NCI-H2227 (cell line): Measurements from ENCODE around the gene ICA1.
"Not testable (repeated sequence)": the region's sequence is repeated elsewhere in the genome, so short reads cannot be mapped to it uniquely, and the experiment has no call there.

ENCODE experiments used
- DNase-seq: peaks from one replicate; lab custom pipeline; 2025; ENCODE audit not compliant: unreplicated experiment; lab: John Stamatoyannopoulos, UW

Gene ICA1

GRCh38 chr7:8261711-8262695 is at the start of gene ICA1:
Gene ICA1, minus strand, starts transcription at chr7:8262167. Its CDS starts 26,241 bp downstream, at chr7:8235926.
- peak; percentile 83 for DNase-seq

DNA sequence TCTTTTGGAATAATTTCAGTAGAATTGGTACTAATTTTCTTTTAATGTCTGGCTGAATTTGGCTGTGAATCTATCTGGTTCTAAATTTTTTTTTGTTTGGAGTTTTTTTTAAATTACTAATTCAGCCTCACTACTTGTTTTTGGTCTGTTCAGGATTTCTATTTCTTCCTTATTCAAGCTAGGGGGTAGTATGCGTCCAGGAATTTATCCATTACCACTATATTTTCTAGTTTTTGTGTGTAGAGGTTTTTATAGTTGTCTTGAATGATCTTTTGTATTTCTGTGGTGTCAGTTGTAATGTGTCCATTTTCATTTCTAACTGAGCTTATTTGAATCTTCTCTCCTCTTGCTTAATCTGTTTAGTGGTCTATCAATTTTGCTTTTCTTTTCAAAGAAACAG is 48.9 kb upstream of the ICA1 start:
- no peak for DNase-seq

GRCh38 chr7:8305625-8306388 is 43.8 kb upstream of the ICA1 start:
- no peak for DNase-seq

- no peak for DNase-seq
Observed at GRCh38 chr7:8305104-8305503, 43.1 kb upstream of the ICA1 start.

DNA sequence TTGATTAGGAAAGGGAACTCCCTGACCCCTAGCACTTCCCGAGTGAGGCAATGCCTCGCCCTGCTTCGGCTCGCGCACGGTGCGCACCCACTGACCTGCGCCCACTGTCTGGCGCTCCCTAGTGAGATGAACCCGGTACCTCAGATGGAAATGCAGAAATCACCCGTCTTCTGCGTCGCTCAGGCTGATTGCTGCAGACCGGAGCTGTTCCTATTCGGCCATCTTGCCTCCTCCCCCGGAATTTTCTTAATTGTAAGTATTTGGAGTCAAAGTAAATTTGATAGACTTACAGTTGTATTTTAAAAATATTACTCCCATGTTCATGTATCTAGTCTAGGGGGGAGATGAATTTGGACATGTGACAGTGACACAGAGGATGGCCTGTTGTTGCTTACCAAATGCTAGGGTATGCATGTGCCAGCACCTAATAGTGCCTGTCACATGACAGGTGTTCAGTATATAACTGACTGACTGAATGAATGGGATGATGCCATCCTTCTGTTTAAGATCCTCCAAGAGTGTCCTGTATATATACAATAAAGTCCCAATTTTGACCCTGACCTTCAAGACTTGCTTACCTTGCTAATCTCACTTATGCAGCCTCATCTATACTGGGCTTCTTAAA is 42.0 kb upstream of the ICA1 start:
- no peak for DNase-seq

DNA sequence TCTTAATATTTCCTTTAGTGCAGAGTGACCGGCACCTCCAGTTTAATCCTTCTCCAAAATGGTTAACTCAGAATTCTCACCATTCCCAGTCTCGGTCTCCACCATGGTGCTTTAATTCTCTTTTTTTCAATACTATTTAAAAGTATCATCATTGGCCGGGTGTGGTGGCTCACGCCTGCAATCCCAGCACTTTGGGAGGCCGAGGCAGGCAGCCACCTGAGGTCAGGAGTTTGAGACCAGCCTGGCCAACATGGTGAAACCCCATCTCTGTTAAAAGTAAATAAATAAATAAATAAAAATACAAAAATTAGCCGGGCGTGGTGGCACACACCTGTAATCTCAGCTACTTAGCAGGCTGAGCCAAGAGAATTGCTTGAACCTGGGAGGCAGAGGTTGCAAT is 35.1 kb upstream of the ICA1 start:
- DNase-seq = not testable (repeated sequence)

GRCh38 chr7:8296362-8296659 is 34.3 kb upstream of the ICA1 start:
- no peak for DNase-seq

GRCh38 chr7:8295638-8296361 is 33.8 kb upstream of the ICA1 start:
- DNase-seq = peak; percentile 90

DNA sequence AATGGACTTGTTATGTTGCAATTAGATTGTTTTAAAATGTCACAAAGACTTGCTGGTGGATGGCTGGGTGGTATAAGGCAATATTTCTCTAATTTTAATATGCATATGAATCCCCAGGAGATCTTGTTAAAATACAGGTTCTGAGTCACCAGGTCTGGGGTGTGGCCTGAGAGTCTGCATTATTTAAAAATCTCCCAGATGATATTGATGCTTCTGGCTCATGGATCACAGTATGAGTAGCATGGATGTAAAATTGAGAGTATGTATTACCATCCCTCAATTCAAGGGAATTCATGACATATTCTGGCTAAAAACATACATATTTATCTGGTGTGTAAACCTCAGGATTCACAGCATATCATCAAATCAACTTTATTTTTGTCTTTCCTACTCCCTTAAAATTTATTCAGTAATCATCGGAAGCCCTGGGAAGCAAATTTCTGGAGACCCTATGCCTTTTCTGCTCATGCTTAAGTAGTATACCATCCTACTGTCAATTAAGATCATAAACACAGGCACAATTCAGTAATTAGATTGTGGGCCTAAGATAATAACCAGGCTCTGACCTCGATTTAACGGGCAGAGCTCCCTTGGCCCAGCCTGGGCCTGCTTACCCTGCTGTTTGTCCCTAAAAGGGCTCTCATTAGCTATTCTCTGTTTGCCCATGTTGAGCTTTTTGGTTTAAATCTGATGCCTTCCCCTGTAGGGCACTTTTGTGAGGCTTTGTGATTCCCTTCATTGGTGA is 29.6 kb upstream of the ICA1 start:
- no peak for DNase-seq

- no peak for DNase-seq
Observed at GRCh38 chr7:8290645-8291308, 28.8 kb upstream of the ICA1 start.

DNA sequence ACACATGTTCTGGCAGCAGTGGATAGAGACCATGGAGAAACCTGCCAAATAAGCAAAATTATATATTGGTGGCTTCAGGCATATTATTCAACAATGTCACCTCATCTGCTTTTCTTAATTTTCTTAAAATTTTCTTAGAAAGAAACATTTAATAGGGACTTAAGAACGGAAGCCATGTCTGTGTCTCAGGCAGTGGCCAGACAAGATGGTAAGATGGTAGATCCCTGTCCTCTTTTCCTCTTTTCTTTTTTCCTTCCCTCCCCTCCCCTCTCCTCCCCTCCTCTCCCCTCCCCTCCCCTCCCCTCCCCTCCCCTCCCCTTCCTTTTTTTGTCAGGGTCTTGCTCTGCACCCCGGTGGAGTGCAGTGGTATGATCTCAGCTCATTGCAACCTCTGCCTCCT is 24.2 kb upstream of the ICA1 start:
- DNase-seq = no peak

- no peak for DNase-seq
Observed at GRCh38 chr7:8285155-8285554, 23.2 kb upstream of the ICA1 start.

DNA sequence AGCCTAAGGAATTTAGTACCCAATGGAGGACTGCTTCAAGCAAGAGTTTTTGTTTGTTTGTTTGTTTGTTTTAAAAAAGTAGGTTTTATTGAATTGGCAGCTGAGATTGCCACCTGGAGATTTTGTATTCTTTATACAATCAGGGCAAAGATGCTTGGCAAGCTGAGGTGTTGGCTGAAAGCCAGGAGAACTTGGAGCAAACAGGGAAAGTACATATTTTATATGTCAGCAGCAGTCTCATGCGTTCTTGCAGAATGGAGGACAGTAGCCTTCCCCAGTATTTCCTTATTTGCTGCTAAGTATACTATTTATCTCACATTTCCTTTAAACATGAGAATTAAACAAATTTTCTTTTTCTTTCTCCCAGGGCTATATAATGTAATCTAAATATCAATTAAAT is 22.6 kb upstream of the ICA1 start:
- peak; percentile 21 for DNase-seq

- no peak for DNase-seq
Observed at GRCh38 chr7:8283968-8284367, 22.0 kb upstream of the ICA1 start.

DNA sequence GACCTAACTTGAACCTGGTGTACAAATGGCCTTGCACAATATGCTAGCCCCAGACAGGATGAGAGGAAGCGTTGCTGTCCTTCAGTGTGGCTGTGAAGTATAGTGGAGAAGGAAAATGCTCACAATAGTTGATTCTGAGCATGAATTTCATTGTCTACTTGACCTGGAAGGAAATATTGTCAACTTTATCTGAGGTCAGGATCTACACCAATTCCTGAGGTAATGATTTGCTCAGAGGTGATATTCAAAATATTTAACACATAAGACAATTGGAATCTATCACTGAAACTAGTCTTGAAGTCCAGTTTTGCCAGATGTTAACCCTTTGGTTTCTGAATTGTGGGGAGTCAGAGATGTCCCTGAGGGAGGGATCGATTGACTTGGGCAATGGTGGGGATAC is 20.9 kb upstream of the ICA1 start:
- no peak for DNase-seq

DNA sequence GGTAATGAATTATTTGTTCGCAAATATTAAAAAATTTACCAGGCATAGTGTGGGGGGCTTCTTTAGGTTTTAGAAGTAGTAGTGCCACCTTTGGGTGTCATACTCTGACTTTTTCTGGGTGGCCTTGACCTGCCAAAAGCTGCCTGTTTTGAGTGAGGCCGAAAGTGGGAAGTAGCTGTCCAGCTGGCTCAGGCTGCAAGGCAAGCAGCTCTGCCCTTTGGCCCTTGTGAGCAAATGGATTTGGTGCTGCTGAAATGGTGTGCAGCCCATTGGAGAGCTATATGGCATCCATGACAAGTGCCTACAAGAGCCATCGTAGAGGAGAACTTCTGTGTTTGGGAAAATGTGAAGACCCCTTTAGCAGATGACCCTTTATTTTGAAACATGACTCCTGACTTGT is 20.2 kb upstream of the ICA1 start:
- no peak for DNase-seq

DNA sequence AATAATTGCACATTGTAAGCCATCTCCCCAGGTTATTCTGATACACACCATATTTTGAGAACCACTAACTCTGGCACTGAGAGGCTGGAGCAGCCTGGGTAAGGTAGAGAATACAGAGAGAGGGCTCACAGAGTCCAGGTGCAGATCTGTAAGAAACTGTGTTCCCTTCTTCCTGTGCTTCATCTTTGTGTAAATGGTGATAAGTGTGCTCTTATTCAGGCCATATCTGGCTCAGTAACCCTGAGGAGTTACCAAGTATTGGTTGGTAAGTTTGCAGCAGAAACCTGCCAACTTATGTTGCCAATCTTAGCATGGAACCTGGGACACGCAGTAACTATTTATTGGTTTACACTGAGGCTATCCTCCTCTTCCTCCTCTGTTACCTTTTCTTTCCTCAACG is 16.2 kb upstream of the ICA1 start:
- DNase-seq = no peak

- no peak for DNase-seq
Observed at GRCh38 chr7:8277394-8277982, 15.5 kb upstream of the ICA1 start.

DNA sequence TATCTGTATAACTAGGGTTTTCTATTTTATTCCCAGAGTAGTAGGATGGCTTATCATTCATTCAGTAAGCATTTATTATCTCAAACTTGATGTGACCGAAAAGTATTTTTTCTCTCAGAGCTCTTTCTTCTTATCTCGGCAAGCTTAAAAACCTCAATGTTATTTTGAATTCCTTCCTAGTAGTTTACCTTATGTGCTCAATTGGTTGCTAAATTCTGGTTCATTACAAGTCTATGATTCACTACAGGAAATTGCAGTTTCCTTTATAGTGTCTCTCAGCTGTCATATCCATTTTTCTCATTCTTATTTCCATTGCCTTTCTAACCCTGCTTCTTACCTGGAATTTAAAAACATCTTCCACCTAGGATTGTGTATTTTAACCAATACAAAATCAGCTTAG is 12.6 kb upstream of the ICA1 start:
- no peak for DNase-seq

DNA sequence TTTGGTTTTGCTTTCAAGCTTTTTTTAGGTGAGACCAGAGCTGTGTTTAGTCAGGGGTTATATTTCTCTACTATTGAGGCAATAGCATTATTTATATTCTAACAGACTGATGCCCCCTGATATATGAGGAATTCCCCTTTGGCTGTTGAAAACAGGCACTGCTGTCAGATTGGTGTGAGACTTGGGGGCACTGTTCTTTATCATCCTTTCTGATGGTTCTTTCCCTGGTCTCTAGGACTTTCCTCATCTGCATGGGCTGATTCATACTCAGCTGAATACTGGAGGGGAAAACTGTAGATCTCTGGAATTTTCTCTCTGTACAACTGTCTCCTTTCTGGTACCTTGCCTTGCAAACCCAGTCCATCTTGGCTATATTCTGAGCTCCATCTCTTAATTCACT is 10.0 kb upstream of the ICA1 start:
- DNase-seq = no peak
